ENCODE measurements around the gene ENTPD6.

Gene ENTPD6

DNA sequence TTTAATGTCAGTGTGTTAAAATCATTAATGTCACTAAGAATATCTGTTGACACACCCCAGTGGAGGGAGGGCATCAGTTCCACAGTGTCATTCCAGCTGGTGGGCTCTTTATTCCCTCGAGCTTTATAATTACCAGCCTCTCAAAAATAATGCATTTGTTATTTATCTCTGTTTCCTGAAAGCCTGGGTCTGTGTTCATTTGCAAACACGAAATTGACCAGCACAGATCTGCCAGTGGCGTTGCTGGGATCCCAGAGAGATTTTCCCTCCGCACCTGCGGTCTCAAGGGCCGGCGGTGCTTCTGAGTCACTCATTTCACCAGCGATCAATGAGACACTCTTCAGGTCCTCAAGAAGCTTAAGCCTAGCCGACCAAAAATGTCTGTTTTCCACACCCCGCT is 46.7 kb downstream of the ENTPD6 start:
- DNase-seq (ENCODE audit: low read depth, low spot score): no peak

GRCh38 chr20:25243416-25243979 is 48.0 kb downstream of the ENTPD6 start:
- DNase-seq (ENCODE audit: low read depth, low spot score): no peak

GRCh38 chr20:25244976-25245375 is 49.5 kb downstream of the ENTPD6 start:
- no peak for DNase-seq (ENCODE audit: low read depth, low spot score)

DNA sequence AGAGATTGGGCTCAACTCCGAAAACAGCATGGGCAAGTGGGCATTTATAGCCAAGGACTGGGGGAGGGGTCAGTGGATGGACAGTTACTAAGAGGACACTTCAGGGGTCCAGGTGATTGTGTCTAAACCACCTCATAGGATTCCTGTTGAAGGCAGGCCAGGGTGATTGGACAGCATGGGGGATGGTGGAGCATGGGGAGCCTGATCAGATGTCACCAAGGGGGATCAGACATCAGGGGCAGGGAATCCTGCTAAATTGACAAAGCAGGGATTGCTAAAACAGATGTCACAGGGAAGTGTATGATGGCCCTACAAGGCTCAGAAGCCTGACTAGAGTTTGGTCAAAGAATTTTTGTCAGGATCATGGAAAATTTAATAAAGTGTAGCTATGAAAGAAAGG is 49.9 kb downstream of the ENTPD6 start:
- DNase-seq (ENCODE audit: low read depth, low spot score): no peak

DNA sequence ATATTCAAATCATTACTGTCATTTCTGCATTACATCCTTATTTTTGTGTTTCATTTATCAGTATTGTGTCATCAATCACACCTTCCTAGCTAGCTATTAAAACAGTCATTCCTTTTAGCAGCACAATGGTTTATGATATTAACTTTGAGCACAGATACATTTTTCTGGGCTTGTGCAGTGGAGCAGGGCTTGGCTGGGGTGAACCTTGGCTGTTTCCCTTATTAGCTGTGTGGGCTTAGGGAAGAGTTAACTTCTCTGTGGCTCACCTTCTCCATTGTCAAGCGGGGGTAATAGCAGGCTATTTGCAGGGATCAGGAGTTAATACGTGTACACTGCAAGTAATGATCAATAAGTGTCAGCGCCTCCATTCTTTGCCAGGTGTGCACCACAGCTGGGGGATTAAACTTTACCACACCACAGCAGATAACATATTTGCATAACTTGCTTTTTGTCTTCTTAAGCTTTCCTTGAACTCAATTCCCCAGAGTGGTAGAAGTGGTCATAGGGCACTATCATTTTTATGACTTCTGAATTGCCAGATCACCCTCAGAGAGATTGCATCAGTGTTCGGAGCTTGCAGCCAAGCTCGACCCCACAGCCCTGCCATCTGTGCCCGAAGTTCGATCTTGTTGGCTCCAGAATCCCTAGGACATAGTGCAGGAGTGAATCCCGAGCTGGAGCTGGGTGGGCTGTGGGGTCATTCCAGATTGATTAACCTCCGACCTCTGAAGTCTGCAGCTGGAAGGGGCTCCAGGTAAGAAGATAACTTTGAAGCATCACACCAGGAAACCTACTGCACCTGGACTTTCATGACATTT is 50.9 kb downstream of the ENTPD6 start:
- no peak for DNase-seq (ENCODE audit: low read depth, low spot score)

DNA sequence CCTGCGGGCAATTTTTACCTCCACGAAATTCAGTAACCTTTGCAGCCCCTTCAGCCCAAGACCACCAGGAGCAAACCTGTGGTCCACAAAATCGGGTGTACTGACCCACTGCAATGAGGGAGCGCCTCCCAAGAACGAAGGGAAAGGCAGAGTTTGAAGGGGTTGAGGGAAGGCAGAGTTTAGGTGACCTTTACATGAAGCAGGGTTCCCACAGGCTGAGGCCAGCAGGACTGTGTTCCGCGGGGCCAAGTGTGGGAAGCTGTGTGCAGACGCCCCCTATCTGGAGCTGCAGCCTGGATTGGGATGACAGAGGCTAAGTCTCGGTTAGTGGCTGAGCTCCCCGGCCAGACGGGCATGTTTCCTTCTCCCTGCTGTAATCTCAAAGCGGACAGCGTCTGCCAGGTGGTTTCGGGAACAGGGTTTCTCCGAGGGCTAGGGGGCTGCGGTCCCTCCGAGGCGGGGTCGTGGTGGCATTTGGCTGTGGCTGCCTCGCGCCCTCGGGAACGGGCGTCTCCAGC is 51.5 kb downstream of the ENTPD6 start:
- DNase-seq (ENCODE audit: low read depth, low spot score): peak; percentile 81

DNA sequence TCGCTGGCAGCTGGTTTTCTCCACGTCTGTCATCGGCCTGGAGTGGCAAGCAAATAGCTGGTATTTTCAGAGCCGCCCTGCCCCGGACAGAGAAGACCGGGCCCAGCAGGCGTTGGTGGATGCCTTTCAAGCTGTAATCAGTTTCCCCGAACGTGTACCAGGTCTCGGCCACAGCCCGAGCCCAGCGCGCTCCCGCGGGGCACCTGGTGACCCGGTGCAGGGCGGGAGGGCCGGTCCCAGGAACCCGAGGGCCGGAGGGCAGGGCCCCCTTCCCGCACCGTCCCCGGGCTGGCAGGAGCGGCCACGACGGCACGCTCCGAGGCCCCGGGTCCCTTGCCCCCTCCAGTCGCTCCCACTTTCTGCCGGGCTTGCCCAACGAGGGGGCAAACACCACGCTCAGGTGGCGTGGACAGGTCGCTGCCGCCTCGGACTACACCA is 52.0 kb downstream of the ENTPD6 start:
- DNase-seq (ENCODE audit: low read depth, low spot score): peak; percentile 74

DNA sequence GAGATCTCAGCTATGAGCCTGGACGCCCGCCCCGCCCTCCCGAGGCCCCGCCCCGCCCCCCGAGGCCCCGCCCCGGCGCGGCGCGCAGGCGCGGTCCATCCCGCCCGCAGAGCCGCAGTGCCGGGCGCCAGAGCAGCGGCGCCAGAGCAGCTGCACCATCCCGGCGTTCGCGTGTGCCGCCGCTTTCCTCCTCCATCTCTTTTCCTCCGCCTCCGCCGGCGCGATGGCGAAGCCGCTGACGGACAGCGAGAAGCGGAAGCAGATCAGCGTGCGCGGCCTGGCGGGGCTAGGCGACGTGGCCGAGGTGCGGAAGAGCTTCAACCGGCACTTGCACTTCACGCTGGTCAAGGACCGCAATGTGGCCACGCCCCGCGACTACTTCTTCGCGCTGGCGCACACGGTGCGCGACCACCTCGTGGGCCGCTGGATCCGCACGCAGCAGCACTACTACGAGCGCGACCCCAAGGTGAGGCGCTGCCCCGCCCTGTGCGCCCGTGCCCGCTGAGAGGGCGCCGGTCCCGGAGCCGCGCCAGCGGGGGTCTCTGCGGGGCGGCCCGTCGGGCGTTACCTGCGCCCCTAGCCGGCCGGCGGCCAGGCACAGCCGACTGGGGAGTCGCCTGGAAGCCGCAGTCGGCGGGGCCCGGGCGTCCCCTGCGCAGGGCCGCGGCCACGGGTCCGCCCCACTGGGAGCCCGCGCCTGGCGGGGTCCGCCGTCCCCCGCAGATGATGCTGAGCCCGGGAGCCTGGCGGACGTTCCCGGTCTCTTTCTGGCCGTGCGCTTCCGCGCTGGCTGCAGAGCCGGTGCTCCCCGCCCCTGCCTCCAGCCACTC is 52.7 kb downstream of the ENTPD6 start, which contains the start of gene PYGB:
Gene PYGB (plus strand): TSS at position 130 of the 830 bp plus-strand sequence. CDS start 94 bp downstream, at position 224.
- DNase-seq (ENCODE audit: low read depth, low spot score): peak; percentile 84

DNA sequence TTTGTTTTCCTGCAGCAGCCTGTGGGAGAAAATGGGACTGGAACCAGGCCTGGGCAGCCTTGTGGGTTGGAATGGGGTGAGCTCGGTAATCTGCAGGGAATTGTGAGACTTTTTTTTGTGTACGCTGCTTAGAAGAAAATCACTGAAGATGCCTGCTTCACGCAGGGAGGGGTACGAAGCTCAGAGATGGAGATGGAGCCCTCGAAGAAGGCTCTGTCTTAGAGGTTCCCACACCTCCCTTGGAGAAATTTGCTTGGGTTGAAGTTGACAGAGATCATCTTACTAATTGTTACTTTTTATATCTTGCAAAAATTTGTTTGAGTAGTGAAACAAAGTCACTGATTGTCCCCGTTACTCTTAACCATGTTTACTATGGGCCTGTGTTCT is 53.3 kb downstream of the ENTPD6 start:
- no peak for DNase-seq (ENCODE audit: low read depth, low spot score)

- DNase-seq (ENCODE audit: low read depth, low spot score): no peak
Measured at GRCh38 chr20:25249198-25249931, 53.9 kb downstream of the ENTPD6 start.

DNA sequence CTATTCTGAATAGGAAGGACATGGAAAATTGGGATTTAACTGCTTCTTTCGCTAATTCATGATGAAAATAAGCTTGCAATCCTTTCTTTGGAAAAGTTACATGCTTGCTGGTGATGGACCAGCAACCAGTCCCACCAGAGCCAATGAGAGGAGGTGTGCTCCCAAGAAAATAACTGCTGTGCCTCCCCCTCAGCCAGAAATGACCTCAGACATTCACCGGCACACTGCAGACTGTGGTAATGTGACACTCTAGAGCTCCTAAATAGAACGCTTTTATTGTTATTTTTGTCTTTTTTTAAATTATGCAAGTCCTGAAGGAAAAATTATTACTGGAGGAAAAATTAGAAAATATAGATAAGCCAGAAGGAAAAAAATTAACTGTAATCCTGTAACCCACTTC is 55.0 kb downstream of the ENTPD6 start:
- DNase-seq (ENCODE audit: low read depth, low spot score): no peak

DNA sequence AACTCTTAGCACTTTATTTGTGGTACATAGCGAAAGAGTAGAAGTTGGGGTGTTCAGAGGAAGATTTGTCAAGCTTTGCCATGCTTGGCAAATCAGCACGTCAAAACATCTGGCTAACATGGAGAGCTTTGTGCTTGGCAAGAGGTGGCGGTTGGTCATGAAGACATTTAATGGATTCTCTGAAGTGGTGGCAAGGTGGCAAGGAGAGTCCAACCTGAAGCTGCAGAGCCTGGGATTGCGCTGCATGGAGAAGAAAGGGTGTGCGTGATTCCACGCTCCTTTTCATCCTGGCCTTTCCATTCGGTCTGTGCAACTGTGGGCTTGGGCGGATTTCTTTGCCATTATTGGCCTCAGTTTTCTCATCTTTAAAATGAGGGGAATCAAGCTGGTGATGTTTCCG is 55.5 kb downstream of the ENTPD6 start:
- no peak for DNase-seq (ENCODE audit: low read depth, low spot score)

DNA sequence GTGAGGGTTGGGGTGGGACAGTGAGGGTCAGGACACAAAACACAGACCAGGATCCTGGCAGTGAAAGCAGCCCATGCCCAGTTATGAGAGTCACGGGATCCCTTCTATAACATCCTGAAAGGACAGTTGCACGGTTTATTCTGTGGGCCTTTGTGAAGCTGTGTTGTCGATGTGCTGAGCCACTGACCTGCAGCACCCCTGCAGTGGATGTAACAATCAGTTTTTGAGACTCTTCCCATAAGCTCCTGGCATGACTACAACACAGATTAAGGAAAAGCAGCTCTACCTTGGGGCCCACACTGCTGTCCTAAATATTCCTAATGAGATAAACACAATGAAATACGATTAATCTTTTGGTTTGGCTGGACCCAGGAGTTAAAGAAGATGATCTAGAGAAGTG is 56.0 kb downstream of the ENTPD6 start:
- no peak for DNase-seq (ENCODE audit: low read depth, low spot score)

- no peak for DNase-seq (ENCODE audit: low read depth, low spot score)
Measured at GRCh38 chr20:25252230-25252651, 56.7 kb downstream of the ENTPD6 start.

DNA sequence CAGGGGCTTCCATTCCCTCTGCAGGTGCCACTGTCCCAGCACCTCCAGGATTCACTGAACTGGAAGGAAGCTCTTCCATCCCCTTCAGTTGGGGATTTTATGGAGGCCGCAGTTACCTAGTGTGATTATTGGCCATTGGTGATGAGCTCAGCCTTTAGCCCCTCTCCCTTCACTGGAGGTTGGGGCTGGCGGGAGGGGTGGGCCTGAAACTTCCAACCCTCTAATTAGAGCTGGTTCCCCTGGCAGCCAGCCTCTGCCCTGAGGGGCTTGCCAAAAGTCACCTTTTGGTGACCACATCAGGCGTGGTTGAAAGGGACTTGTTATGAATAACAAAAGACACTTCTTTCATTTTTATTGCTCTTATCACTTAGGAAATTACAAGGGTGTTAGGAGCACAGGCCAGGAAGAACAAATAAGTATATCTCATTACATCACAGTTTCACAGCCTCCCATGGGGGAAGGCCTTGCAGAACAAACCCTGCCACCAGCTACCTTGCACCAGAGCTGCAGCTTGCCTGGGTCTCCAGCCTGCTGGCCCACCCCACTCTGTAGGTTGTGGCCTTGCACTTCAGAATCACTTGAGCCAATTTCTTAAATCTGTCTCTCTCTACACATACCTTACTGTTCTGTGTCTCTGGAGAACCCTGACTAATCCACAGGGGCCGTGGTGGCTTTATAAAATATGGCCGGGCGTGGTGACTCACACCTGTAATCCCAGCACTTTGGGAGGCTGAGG is 57.3 kb downstream of the ENTPD6 start:
- DNase-seq (ENCODE audit: low read depth, low spot score): peak; percentile 85

DNA sequence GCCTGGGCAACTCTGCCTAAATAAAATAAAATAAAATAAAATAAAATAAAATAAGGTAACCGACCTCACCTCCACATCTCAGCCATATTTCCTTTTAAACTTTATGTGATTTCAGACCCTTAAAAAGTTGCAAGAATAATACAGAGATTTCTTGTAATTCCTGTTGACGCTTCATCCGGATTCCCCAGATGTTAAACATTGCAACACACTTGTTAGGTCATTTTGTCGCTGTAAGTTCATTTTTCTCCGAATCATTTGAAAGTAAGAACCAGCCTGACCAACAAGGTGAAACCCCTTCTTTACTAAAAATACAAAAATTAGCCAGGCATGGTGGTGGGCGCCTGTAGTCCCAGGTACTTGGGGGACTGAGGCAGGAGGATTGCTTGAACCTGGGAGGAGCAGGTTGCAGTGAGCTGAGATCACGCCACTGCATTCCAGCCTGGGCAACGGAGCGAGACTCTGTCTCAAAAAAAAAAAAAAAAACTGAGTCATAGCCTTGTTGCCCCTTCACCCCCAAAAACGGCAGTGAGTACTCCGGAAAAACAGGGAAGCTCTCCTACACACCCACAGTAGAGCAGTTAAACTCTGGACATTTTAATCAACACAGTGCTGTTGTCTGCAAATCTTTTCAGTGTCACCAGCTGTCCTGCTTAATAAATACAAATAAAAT is 58.2 kb downstream of the ENTPD6 start:
- no peak for DNase-seq (ENCODE audit: low read depth, low spot score)

- DNase-seq (ENCODE audit: low read depth, low spot score): no peak
Measured at GRCh38 chr20:25254571-25254970, 59.1 kb downstream of the ENTPD6 start.

DNA sequence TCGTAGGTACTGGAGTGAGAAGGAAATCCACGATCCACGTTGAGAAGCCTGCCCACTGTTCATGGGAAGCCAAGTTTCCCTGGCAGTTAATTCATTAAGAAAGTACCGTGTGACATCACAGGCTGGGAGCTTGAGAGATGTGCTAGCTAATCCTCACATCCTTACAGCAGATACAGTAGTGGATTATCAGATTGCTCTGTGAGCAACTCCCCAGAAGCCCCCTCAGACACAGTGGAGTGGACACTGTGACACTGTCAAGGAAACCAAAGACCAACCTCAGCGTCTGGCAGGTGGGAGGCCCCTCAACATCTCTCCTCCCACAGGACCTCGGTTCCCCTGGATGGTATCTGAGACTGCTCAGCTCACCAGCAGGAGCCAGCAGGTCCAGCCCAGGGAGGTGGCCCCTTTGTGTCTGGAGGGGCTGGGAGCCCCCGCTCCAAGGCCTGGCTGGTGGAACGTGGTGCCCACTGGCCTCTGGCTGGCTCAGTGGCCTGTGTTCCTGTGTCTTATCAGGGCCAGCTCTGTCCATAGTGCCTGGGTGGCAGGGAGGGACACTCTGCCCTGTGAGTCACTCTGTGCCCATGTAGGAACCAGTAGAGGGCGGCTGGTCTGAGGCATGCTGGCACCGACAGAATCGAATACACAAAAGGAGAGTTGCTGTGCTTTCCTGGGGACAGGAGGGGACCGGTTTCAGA is 59.6 kb downstream of the ENTPD6 start:
- DNase-seq (ENCODE audit: low read depth, low spot score): no peak

- no peak for DNase-seq (ENCODE audit: low read depth, low spot score)
Measured at GRCh38 chr20:25256226-25256859, 60.8 kb downstream of the ENTPD6 start.

Measured in ELF-1 (cell line).